ENCODE measurements around the gene MXRA5.
"Not testable (repeated sequence)": the region's sequence is repeated elsewhere in the genome, so short reads cannot be mapped to it uniquely, and the experiment has no call there.

Gene MXRA5, protein sequence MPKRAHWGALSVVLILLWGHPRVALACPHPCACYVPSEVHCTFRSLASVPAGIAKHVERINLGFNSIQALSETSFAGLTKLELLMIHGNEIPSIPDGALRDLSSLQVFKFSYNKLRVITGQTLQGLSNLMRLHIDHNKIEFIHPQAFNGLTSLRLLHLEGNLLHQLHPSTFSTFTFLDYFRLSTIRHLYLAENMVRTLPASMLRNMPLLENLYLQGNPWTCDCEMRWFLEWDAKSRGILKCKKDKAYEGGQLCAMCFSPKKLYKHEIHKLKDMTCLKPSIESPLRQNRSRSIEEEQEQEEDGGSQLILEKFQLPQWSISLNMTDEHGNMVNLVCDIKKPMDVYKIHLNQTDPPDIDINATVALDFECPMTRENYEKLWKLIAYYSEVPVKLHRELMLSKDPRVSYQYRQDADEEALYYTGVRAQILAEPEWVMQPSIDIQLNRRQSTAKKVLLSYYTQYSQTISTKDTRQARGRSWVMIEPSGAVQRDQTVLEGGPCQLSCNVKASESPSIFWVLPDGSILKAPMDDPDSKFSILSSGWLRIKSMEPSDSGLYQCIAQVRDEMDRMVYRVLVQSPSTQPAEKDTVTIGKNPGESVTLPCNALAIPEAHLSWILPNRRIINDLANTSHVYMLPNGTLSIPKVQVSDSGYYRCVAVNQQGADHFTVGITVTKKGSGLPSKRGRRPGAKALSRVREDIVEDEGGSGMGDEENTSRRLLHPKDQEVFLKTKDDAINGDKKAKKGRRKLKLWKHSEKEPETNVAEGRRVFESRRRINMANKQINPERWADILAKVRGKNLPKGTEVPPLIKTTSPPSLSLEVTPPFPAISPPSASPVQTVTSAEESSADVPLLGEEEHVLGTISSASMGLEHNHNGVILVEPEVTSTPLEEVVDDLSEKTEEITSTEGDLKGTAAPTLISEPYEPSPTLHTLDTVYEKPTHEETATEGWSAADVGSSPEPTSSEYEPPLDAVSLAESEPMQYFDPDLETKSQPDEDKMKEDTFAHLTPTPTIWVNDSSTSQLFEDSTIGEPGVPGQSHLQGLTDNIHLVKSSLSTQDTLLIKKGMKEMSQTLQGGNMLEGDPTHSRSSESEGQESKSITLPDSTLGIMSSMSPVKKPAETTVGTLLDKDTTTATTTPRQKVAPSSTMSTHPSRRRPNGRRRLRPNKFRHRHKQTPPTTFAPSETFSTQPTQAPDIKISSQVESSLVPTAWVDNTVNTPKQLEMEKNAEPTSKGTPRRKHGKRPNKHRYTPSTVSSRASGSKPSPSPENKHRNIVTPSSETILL (N-terminal part only)

DNA sequence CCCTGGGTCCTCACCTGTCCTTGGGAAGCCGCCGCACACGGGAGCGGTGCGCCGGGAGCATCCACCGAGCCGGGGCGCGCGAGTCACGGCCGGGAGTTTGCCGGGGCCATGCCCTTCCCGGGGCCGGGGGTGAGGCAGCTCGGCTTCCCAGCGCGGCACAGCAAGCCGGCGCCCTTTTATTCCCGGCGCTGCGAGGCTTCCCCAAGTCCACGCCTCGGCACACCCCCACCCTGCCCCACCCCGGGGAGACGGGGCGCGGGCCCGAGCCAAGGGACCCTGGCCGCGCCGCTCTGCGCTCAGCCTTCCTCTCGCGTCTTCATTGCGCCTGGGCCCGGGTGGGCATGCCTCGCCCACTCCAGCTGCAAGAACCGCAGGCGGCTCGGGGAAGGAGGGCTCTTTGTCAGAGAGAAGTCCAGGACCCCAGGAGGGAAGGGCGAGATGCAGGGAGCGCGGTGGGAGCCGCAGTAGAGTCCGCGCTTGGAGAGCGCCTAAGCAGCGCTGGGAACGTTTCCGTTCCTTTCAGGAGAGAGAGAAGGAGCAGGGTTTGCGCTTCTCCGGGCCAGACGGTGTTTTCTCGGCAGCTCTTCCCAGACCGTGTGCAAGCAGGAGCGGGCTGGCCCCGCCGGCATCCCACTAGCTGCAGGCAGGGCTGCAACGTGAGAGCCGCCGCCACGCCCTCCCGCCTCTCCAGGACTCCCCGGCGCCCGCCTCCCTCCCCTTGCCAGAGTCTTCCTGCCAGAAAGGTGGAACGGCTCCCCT lies at the start of gene MXRA5:
Gene MXRA5, minus strand, starts transcription at position 152 of the 759 bp plus-strand sequence. CDS start 2,819 bp downstream, outside the sequence.
- no peak for DNase-seq (ENCODE audit: low spot score)

DNA sequence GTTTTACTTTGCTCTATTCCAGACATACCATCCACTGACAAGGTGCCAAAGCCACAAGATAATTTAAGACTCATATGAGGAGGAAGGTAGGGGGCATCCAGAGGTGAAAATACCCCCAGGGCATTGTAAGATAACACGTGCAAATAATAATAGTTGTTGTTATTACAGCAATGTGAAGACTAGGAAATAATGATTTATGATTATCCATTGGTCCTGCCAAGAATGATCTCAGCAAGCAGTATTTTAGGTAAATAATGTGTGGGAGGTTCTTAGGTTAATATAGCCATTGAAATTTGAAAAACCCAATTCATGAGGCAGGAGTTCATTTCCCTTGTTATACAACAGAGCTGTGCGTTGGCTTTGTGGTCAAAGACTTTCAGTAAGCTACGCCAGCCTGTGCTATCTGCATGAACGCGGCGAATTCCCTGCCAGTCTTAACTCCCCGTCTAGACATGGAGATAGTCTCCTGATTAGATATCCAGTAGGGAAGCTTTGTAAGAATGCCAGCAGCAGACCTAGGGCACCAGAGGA lies 47.2 kb upstream of the MXRA5 start:
- DNase-seq (ENCODE audit: low spot score) = no peak

DNA sequence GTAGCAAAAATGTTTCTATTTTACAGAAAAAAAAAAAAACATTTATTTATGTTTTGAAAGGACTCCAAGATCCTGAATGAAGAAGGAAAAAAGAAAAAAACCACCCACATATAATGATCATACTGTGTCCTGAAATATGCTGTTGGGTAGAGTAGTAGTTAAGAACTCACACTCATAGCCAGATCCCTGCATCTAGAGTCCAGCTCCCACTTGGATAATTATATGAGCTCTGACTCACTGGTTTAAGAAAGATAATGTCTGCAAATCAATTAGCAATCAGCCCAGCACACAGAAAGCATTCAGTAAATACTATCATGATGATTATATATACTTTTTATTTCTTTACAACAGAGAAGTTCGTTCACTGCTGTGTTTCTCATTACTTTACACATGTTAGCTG lies 46.7 kb upstream of the MXRA5 start:
- DNase-seq (ENCODE audit: low spot score) = no peak

DNA sequence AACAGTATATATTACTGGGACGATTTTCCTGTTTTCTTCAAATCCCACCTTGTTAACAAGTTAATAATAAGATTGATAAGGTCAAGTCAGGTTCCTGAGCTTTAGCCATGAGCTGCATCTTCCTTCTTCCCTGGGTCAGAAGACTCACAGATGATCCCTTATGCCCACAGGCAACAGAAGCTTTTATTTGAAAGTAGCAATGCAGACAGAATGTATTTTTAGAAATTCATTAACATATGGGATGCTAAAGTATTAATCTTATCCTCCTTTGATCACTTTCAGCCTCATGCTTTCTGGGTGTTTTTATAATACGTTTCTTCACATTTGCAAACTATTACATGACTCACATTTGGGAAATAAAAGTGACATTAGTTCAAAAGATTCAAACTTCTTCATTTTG lies 42.0 kb upstream of the MXRA5 start:
- DNase-seq (ENCODE audit: low spot score) = no peak

DNA sequence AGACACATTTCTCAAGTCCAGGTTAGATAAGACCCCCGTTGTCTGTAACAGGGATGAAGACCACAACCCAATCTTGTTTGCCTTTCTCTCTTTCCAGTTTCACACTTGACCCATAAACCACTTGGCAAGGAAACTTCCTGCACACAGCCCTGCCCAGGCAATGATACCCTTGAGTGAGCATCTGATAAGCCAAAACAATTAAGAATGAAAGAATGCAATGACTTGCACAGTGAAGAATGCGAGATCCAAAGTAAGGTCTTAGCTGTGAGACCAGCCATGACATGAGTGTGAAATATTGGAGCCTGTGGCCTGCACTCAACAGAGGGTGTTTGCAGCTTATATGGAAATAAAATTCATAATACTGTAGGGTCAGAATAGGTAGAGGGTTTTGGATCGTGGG lies 37.9 kb upstream of the MXRA5 start:
- DNase-seq (ENCODE audit: low spot score) = no peak

DNA sequence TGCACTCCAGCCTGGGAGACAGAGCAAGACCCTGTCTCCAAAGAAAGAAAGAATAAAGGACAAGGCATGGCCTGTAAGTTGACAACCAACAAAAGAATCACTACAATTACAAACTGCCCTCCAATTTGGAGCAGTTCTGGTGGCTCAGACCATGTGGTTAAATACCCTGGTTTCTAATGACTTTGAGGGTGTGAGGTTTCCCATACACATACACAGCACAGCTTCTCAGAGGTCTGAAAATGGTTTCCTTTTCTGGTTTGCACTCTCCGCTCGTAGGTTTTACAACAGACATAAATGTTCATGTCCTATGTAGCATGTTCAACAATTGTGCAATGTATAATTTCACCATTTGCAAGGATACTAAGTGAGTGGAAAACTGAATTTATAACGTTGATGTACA lies 34.2 kb upstream of the MXRA5 start:
- no peak for DNase-seq (ENCODE audit: low spot score)

DNA sequence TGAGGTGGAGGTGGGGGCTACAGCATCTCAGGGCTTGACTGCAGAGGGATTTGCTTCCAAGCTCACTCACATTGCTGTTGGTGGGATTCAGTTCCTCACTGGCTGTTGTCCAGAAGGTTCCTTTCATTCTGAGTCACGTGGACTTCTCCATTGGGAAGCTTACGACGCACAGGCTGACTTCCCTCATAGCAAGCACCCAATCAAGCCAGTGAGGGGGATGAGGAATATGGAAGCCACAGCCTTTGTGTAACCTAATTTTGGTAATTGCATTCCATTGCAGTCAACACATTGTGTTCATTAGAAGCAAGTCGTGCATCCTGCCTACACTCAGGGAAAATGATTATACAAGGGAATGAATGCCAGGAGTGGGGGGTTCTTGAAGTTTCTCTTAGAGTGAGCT lies 32.7 kb upstream of the MXRA5 start:
- no peak for DNase-seq (ENCODE audit: low spot score)

DNA sequence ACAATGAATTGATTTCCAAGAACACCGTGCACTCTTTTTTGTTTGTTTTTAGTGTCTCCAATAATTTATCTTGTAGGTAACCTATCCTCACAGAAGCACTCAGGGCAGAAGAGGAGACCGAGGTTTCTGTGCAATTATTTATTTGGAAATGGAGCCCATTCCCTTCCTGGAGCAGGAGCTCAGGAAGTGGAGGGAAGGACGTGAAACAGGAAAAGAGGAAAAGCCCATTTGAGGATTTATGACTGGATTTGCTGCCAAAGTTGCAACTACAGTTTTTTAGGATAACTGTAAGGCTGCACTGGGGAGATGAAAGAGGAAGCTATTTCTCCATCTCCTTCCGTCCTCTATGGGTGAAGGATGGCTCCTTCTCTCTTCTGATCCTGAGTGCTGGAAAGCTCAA lies 31.7 kb upstream of the MXRA5 start:
- DNase-seq (ENCODE audit: low spot score) = no peak

DNA sequence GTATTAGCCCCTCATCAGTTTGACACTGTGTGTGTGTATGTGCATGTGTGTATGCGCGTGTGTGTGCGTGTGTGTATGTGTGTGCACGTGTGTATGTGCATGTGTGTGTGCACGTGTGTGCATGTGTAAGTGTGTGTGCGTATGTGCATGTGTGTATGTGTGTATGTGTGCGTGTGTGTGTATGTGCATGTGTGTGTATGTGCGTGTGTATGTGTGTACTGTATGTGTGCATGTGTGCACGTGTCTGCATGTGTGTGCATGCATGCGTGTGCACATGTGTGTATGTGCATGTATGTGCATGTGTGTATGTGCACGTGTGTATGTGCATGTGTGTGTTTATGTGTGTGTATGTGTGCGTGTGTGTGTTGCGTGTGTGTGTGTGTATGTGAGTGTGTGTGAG lies 31.1 kb upstream of the MXRA5 start:
- DNase-seq (ENCODE audit: low spot score) = no peak

DNA sequence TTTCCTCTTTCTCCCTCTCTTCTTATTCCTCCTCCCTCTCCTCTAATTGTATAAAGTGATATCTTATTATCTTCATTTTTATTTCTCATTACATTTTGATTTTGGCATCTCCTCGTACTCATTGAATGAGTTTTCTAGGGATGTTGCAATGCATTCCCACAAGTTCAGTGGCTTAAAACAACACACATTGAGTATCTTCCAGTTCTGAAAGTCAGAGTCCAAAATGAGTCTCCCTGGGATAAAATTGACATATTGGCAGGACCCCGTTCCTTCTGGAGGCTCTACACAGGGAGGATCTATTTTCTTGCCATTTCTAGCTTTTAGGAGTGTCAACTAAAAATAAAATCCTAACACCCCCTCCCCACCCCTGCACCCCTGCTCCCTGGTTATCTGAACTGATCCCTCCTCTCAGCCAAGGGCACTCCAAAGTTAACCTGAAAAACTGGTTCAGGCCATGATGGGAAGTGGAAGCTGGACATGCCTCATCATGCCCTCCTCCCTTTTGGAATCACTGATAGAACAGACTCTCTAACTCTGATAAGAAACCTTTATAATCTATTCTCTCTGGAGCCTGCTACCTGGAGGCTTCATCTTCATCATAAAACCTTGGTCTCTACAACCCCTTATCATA lies 29.5 kb upstream of the MXRA5 start:
- DNase-seq (ENCODE audit: low spot score) = not testable (repeated sequence)

DNA sequence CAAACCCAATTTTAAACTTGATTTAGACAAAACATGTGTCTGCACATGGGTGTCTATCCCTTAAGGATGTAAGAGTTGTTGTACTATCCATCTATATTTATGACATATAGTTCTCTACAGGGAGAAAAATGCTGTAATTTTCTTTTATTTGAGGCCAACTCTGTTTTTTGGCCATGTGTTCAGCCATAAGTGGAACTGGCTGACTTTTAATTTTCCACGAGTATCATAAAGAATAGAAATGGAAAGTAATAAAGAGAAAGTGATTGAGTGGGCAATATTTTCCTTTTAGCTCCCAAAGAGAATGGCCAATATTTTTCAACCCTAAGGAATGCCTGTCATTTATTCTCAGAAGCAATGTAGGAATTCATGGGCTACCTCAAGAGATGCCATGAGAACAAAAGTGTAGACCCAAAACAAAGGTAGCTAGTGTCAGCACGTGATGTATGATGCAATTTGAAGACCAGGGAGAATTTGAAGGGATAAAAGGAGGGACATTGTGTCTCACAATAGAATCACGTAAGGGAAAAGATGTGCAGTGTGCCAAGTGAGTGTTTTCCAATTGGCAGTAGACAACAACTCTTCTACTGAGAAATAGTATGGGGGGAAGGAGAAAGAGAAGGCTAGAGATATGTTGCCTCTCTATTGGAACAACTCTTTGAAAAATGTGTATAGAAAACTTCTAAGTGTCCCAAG lies 27.8 kb upstream of the MXRA5 start:
- no peak for DNase-seq (ENCODE audit: low spot score)

DNA sequence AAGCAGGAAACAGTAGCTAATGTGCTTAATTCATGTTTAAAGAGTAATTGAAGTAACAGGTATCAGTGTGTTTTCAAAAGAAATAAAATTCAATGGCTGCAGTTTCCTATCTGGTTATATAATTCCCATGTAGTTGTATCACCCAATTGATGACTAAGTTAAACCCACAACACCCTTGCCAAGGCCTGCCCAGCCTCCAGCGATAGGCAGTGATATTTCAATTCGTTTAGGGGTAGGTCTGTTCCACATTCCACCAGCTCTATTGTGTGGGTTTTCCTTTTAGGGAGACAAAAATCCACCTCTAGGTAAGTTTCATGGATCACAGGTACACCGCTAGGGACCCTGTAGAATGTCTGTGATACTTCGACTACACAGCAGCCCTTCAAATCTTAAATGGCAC lies 24.7 kb upstream of the MXRA5 start:
- DNase-seq (ENCODE audit: low spot score) = no peak

DNA sequence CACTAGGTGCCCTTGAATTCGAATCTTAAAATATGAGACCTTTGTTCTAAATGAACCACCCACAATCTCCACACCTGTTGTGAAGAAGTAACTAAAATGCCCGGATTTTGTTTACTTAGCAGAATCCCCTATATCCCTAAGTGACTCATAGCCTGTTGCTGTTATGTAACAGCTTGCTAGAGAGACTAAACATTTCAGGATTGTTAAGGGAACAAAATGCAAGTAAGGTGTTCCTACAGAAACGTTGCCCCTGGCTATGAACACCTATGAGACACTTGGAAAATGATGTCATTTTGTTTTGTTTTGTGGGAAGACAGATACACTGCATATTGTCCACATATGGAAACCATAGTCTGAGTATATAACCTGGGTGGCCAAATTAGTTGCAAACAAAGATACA lies 24.2 kb upstream of the MXRA5 start:
- no peak for DNase-seq (ENCODE audit: low spot score)

DNA sequence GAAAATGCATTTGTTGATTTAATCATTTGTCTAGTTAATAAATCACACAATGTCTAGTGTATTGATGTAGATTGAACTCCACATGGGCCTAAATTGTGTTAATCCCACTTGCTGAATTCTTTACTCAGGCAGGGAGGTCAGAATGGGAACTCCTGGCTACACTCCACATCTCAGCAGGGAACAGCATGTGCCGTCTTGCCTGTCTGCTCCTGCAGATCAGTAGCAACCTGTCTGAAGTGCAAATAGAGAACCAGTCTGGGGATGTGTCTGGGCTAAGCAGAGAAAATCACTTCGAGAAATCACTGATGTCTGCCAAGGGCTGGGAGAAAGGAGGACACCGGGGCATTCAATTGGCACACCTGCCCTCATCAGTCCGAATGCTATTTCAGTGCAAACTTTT lies 16.5 kb upstream of the MXRA5 start:
- no peak for DNase-seq (ENCODE audit: low spot score)

DNA sequence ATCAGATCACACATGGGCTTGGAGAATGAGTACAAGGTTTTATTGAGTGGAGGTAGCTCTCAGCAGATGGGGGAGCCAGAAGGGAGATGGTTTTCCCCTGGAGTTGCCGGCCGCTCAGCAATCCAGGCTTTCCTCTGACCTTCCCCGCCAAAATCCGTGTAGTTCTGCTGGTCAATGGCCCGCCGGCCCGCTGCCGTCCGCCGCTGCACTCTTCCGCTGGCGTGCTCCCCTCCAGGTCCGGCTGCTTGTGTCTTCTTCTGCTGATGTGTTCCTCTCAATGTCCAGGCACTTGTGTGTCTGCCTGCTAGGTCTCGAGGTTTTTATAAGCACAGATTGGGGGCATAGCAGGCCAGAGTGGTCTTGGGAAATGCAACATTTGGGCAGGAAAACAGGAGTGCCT lies 14.4 kb upstream of the MXRA5 start:
- DNase-seq (ENCODE audit: low spot score) = no peak

DNA sequence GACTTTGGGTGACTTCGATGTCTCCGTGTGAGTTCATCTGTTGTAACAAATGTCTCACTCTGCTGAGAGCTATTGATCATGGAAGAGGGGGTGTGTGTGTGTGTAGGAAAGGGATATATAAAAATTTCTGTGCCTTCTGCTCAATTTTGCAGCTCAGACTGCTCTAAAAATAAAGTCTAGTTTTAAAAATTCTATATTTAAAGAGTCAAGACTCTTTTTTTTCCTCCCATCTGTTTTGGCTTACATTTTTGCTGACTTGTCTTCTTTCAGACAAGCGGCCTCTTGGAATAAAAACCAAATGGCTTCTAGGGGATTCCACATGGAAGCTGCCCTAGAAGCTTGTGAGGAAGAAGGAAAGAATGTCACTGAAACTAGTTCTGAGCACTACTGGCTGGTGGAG lies 6.3 kb upstream of the MXRA5 start:
- not testable (repeated sequence) for DNase-seq (ENCODE audit: low spot score)

DNA sequence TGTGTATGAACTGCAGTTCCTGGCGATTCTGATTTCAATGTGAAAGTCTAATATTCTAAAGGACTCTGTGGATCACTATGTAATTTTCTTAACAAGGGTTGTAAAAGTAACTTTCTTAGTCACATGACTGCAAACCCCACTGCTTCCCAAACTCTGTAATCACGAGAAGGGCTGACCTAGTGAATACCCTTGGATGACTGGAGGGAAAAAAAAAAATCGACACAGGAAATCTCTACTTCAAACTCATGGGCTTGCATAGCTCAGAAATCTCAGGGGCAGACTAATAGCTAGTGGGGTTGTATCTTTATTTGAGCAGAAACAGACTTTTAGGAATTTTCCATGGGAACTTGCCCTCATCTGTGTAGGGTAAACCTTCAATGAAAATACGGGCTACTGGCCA lies 4.8 kb upstream of the MXRA5 start:
- no peak for DNase-seq (ENCODE audit: low spot score)

DNA sequence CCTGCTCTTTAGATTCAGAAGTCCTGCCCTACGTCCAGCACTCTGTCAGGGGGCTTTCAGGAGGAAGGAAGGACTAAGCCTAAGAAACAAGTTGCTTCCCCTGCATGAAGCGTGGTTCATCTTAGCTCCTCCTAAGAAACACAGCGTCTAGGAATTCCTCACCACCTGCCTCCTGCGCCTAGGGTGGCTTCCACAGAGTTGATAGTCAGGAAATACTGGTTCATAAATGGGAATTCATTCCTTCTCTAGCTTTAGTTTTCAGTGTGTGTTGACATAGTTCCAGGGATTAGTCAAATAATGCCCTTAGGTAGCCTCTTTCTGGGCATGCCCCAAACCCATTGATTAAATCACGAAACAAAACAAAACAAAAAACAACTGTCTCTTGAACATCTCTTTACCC lies 1.7 kb upstream of the MXRA5 start:
- no peak for DNase-seq (ENCODE audit: low spot score)

DNA sequence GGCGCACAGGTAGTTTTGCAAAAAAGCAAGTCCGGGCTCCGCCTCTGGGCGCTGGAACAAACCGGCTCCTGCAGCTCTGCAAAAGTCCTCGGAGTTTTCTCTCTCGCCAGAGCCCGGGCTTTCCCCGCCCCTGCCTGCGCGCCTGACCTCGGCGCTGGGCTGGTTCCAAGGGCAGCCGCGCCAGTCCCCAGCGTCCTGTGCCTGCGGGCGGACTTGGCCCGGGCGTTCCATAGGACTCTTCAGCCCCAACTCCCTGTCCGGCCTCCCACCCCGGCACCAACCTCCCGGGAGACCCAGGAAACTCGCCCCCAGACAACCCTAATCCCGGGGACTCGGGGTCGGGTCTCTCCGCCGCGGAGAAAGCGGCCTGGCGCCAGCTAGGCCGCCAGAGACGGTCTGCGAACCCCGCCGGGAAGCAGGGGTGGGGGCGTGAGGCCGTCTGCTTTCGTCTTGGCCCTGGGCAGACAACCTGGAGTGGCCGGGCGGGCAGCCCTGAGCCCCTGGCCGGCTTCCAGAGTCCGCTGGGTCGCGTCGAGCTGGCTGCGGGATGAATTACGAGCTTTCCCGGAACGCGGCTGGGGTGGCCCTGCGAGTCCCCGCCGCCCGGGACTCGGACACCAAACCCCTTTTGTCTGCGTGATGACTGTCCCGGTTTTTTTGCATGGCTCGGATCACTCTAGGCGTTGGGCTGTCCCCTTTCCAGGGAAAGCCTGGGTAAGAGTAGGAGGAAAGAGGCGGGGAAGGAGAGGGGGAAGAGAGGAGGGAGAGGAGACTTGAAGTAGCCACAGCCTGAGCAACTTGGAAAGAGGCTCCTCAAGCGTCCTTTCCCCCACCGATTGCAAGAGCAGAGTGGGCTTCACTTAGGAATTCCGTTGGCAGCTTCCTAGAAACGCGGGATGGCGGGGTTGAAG lies 916 bp downstream of the MXRA5 start:
- DNase-seq (ENCODE audit: low spot score) = no peak

Measured in germinal center (tissue), 1 donor.